Measurements from ENCODE around the gene KIF27.

The KIF27 gene

GRCh38 chr9:83935276-83935935, 14.2 kb upstream of the KIF27 start:
- no peak for DNase-seq
- Histone ChIP-seq H4K20me1 (ENCODE audit: insufficient read depth, low read length) (no peaks in the 10 kb centered on the region), H3K9me2 (replicated peaks; ENCODE audit: insufficient read depth, low read length) (no peaks in the 10 kb centered on the region), H3K4me1 (ENCODE audit: low read length) (no peaks in the 10 kb centered on the region), H3K4me3 (ENCODE audit: low read length) (no peak overlapping the region), H3K27me3 (replicated peaks; ENCODE audit: insufficient read depth, low read length) (no peaks in the 10 kb centered on the region), H3K9me3 (replicated peaks; ENCODE audit: insufficient read depth, low read length) (no peaks in the 10 kb centered on the region), H3K4me2 (ENCODE audit: low read depth, low read length) (no peak overlapping the region), H3K9ac (ENCODE audit: low read length) (no peak overlapping the region), H2AFZ (ENCODE audit: low read length) (no peak overlapping the region), H3K27ac (ENCODE audit: low read length) (no peak overlapping the region), H3K79me2 (ENCODE audit: low read length) (no peaks in the 10 kb centered on the region), H3F3A (ENCODE audit: insufficient read depth, low read length) (no peaks in the 10 kb centered on the region), H3K36me3 (replicated peaks; ENCODE audit: insufficient read depth, low read length) (no peaks in the 10 kb centered on the region)
- no peak for TF ChIP-seq EZH2 (optimal IDR thresholded peaks at IDR 0.05; ENCODE audit: low read depth, low read length)
- no peak for TF ChIP-seq EZH2phosphoT487 (IDR thresholded peaks at IDR 0.05; ENCODE audit: low read length)
- no peak for TF ChIP-seq CTCF (IDR thresholded peaks at IDR 0.05; ENCODE audit: low read length)

GRCh38 chr9:83934569-83935275, 13.5 kb upstream of the KIF27 start:
- Histone ChIP-seq H3K9ac (ENCODE audit: low read length) (no peak overlapping the region), H3K36me3 (replicated peaks; ENCODE audit: insufficient read depth, low read length) (no peaks in the 10 kb centered on the region), H2AFZ (ENCODE audit: low read length) (no peak overlapping the region), H3K9me2 (replicated peaks; ENCODE audit: insufficient read depth, low read length) (no peaks in the 10 kb centered on the region), H3K9me3 (replicated peaks; ENCODE audit: insufficient read depth, low read length) (no peaks in the 10 kb centered on the region), H3K4me3 (ENCODE audit: low read length) (no peak overlapping the region), H4K20me1 (ENCODE audit: insufficient read depth, low read length) (no peaks in the 10 kb centered on the region), H3K27ac (ENCODE audit: low read length) (no peak overlapping the region), H3F3A (ENCODE audit: insufficient read depth, low read length) (no peaks in the 10 kb centered on the region), H3K79me2 (ENCODE audit: low read length) (no peaks in the 10 kb centered on the region), H3K4me2 (ENCODE audit: low read depth, low read length) (no peak overlapping the region), H3K27me3 (replicated peaks; ENCODE audit: insufficient read depth, low read length) (no peaks in the 10 kb centered on the region), H3K4me1 (ENCODE audit: low read length) (no peaks in the 10 kb centered on the region)
- no peak for DNase-seq
- TF ChIP-seq EZH2phosphoT487 (IDR thresholded peaks at IDR 0.05; ENCODE audit: low read length): no peak
- TF ChIP-seq EZH2 (optimal IDR thresholded peaks at IDR 0.05; ENCODE audit: low read depth, low read length): no peak
- no peak for TF ChIP-seq CTCF (IDR thresholded peaks at IDR 0.05; ENCODE audit: low read length)

- no peak overlapping the region for H2AFZ ChIP-seq (ENCODE audit: low read length)
- no peak for DNase-seq
- no peak for TF ChIP-seq EZH2phosphoT487 (IDR thresholded peaks at IDR 0.05; ENCODE audit: low read length)
- TF ChIP-seq CTCF (IDR thresholded peaks at IDR 0.05; ENCODE audit: low read length): no peak
- no peak for TF ChIP-seq EZH2 (optimal IDR thresholded peaks at IDR 0.05; ENCODE audit: low read depth, low read length)
- H3K36me3 ChIP-seq (replicated peaks; ENCODE audit: insufficient read depth, low read length): no peaks in the 10 kb centered on the region
- H3K9ac ChIP-seq (ENCODE audit: low read length): no peak overlapping the region
- H3K9me2 ChIP-seq (replicated peaks; ENCODE audit: insufficient read depth, low read length): no peaks in the 10 kb centered on the region
- H3K27me3 ChIP-seq (replicated peaks; ENCODE audit: insufficient read depth, low read length): no peaks in the 10 kb centered on the region
- no peaks in the 10 kb centered on the region for H4K20me1 ChIP-seq (ENCODE audit: insufficient read depth, low read length)
- H3K4me3 ChIP-seq (ENCODE audit: low read length): no peak overlapping the region
- no peaks in the 10 kb centered on the region for H3F3A ChIP-seq (ENCODE audit: insufficient read depth, low read length)
- H3K4me2 ChIP-seq (ENCODE audit: low read depth, low read length): no peak overlapping the region
- H3K79me2 ChIP-seq (ENCODE audit: low read length): no peaks in the 10 kb centered on the region
- no peaks in the 10 kb centered on the region for H3K4me1 ChIP-seq (ENCODE audit: low read length)
- H3K9me3 ChIP-seq (replicated peaks; ENCODE audit: insufficient read depth, low read length): no peaks in the 10 kb centered on the region
- no peak overlapping the region for H3K27ac ChIP-seq (ENCODE audit: low read length)
Measured at GRCh38 chr9:83933790-83934189, 12.6 kb upstream of the KIF27 start.
